ENCODE measurements around the gene SP100. TPM values are rescaled to one million over a fixed set of nuclear protein-coding genes. Genes with fewer than 3 reads are reported as not detected.

The SP100 gene
- total and polyA plus RNA-seq, 2 of the 13 experiments (the other 11 are each of a cell fraction or from before 2014, with no cell fraction given), result 12.6 to 16.5 TPM

- no peak for TF ChIP-seq ZBED4 (CRISPR knock-in tag; IDR thresholded peaks at IDR 0.05; ENCODE audit: borderline replicate concordance)
- no peak for TF ChIP-seq AHDC1 (CRISPR knock-in tag; IDR thresholded peaks at IDR 0.05; ENCODE audit: borderline replicate concordance)
- TF ChIP-seq ETS1 (CRISPR knock-in tag; IDR thresholded peaks at IDR 0.05), result no peak
- no peak for TF ChIP-seq NR2F1 (CRISPR knock-in tag; IDR thresholded peaks at IDR 0.05)
- no peak for TF ChIP-seq ZSCAN9 (CRISPR knock-in tag; IDR thresholded peaks at IDR 0.05; ENCODE audit: borderline replicate concordance)
- no peak for TF ChIP-seq ZC3H4 (CRISPR knock-in tag; IDR thresholded peaks at IDR 0.05; ENCODE audit: borderline replicate concordance)
- TF ChIP-seq ZBTB34 (CRISPR knock-in tag; IDR thresholded peaks at IDR 0.05), result no peak
- no peak for TF ChIP-seq ZNF451 (CRISPR knock-in tag; IDR thresholded peaks at IDR 0.05)
- TF ChIP-seq LCORL (IDR thresholded peaks at IDR 0.05), result no peak
- TF ChIP-seq LCORL (CRISPR knock-in tag; IDR thresholded peaks at IDR 0.05), result no peak
These were observed 3.2 kb downstream of the SP100 start (continued) for GRCh38 chr2:230419181-230419580.

All from HepG2 (cell line).